ENCODE data around the gene MGMT.

The MGMT gene

DNA sequence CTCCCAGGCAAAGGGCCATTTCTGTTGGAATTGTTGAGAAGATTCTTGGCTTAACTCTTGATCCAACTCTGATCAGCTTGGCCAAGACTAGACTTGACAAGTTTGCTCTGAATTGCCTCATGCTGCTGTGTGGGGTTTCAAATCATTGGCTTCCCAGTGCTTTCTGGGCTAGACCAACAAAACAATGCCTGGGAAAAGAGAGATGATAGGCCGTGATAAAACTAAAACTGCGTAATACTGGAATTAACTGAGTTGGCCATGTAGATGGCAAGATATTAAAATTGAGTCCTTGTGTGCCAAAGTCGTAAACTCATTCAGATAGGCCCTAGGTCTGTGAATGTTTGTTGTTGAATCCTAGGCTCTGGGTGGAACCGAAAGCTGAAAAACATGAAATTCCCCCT lies 222.6 kb downstream of the MGMT start:
- Histone ChIP-seq H3K9ac (ENCODE audit: low read depth in 1 of 2, low read length in 2 of 2) (no peak overlapping the region), H3K9me3 (ENCODE audit: control insufficient read depth in 2 of 2, low read length in 2 of 2) (no peaks in the 10 kb centered on the region), H3K4me1 (ENCODE audit: control insufficient read depth in 2 of 2, insufficient read depth in 2 of 2, low read length in 2 of 2) (no peaks in the 10 kb centered on the region), H3K36me3 (ENCODE audit: control insufficient read depth in 2 of 2, insufficient read depth in 2 of 2, low read length in 2 of 2) (no peaks in the 10 kb centered on the region), H3K27ac (ENCODE audit: low read depth in 2 of 2, low read length in 2 of 2) (no peak overlapping the region), H3K27me3 (ENCODE audit: control insufficient read depth in 2 of 2, insufficient read depth in 2 of 2, low read length in 2 of 2) (no peaks in the 10 kb centered on the region), H3K4me3 (ENCODE audit: low read length in 2 of 2) (no peak overlapping the region)

- Histone ChIP-seq H3K9me3 (ENCODE audit: control insufficient read depth in 2 of 2, low read length in 2 of 2) (no peaks in the 10 kb centered on the region), H3K4me3 (ENCODE audit: low read length in 2 of 2) (no peak overlapping the region), H3K27me3 (ENCODE audit: control insufficient read depth in 2 of 2, insufficient read depth in 2 of 2, low read length in 2 of 2) (no peaks in the 10 kb centered on the region), H3K4me1 (ENCODE audit: control insufficient read depth in 2 of 2, insufficient read depth in 2 of 2, low read length in 2 of 2) (no peaks in the 10 kb centered on the region), H3K36me3 (ENCODE audit: control insufficient read depth in 2 of 2, insufficient read depth in 2 of 2, low read length in 2 of 2) (no peaks in the 10 kb centered on the region), H3K27ac (ENCODE audit: low read depth in 2 of 2, low read length in 2 of 2) (no peak overlapping the region), H3K9ac (ENCODE audit: low read depth in 1 of 2, low read length in 2 of 2) (no peak overlapping the region)
These were observed 223.4 kb downstream of the MGMT start for GRCh38 chr10:129690248-129691070.

DNA sequence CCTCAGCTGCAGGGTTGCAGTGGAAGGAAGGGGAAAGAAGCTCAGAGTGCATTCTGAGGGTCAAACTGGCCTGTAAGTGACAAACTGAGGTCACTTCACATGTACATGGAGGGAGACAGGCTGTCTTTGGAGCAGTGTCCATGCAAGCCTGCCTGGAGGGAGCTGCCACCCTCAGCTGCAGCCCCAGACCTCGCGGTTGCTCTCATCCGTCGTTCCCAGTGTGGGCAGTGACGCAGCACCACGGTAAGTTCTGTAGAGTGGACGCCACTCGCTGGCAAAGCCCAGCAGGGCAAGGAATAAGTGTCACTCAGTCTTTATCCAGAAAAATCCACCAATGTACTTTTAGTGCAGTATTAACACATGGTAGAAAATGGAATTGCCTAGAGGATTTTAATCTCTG lies 225.7 kb downstream of the MGMT start:
- Histone ChIP-seq H3K4me1 (ENCODE audit: control insufficient read depth in 2 of 2, insufficient read depth in 2 of 2, low read length in 2 of 2) (no peaks in the 10 kb centered on the region), H3K9me3 (ENCODE audit: control insufficient read depth in 2 of 2, low read length in 2 of 2) (no peaks in the 10 kb centered on the region), H3K27me3 (ENCODE audit: control insufficient read depth in 2 of 2, insufficient read depth in 2 of 2, low read length in 2 of 2) (no peaks in the 10 kb centered on the region), H3K4me3 (ENCODE audit: low read length in 2 of 2) (no peak overlapping the region), H3K9ac (ENCODE audit: low read depth in 1 of 2, low read length in 2 of 2) (no peak overlapping the region), H3K27ac (ENCODE audit: low read depth in 2 of 2, low read length in 2 of 2) (no peak overlapping the region), H3K36me3 (ENCODE audit: control insufficient read depth in 2 of 2, insufficient read depth in 2 of 2, low read length in 2 of 2) (no peaks in the 10 kb centered on the region)

- H3K27me3 ChIP-seq (ENCODE audit: control insufficient read depth in 2 of 2, insufficient read depth in 2 of 2, low read length in 2 of 2), result no peaks in the 10 kb centered on the region
- H3K36me3 ChIP-seq (ENCODE audit: control insufficient read depth in 2 of 2, insufficient read depth in 2 of 2, low read length in 2 of 2), result no peaks in the 10 kb centered on the region
- H3K4me1 ChIP-seq (ENCODE audit: control insufficient read depth in 2 of 2, insufficient read depth in 2 of 2, low read length in 2 of 2), result no peaks in the 10 kb centered on the region
- no peaks in the 10 kb centered on the region for H3K9me3 ChIP-seq (ENCODE audit: control insufficient read depth in 2 of 2, low read length in 2 of 2)
- H3K9ac ChIP-seq (ENCODE audit: low read depth in 1 of 2, low read length in 2 of 2), result no peak overlapping the region
- H3K27ac ChIP-seq (ENCODE audit: low read depth in 2 of 2, low read length in 2 of 2), result no peak overlapping the region
- no peak overlapping the region for H3K4me3 ChIP-seq (ENCODE audit: low read length in 2 of 2)
These were observed 226.3 kb downstream of the MGMT start for GRCh38 chr10:129693382-129693781.

- Histone ChIP-seq H3K27me3 (ENCODE audit: control insufficient read depth in 2 of 2, insufficient read depth in 2 of 2, low read length in 2 of 2) (no peaks in the 10 kb centered on the region), H3K4me3 (ENCODE audit: low read length in 2 of 2) (no peak overlapping the region), H3K4me1 (ENCODE audit: control insufficient read depth in 2 of 2, insufficient read depth in 2 of 2, low read length in 2 of 2) (no peaks in the 10 kb centered on the region), H3K36me3 (ENCODE audit: control insufficient read depth in 2 of 2, insufficient read depth in 2 of 2, low read length in 2 of 2) (no peaks in the 10 kb centered on the region), H3K27ac (ENCODE audit: low read depth in 2 of 2, low read length in 2 of 2) (no peak overlapping the region), H3K9ac (ENCODE audit: low read depth in 1 of 2, low read length in 2 of 2) (no peak overlapping the region), H3K9me3 (ENCODE audit: control insufficient read depth in 2 of 2, low read length in 2 of 2) (no peaks in the 10 kb centered on the region)
These were observed 227.1 kb downstream of the MGMT start for GRCh38 chr10:129694184-129694583.

GRCh38 chr10:129694691-129695243 lies 227.7 kb downstream of the MGMT start:
- no peak overlapping the region for H3K4me3 ChIP-seq (ENCODE audit: low read length in 2 of 2)
- H3K9ac ChIP-seq (ENCODE audit: low read depth in 1 of 2, low read length in 2 of 2), result no peak overlapping the region
- H3K36me3 ChIP-seq (ENCODE audit: control insufficient read depth in 2 of 2, insufficient read depth in 2 of 2, low read length in 2 of 2), result no peaks in the 10 kb centered on the region
- no peaks in the 10 kb centered on the region for H3K9me3 ChIP-seq (ENCODE audit: control insufficient read depth in 2 of 2, low read length in 2 of 2)
- no peaks in the 10 kb centered on the region for H3K27me3 ChIP-seq (ENCODE audit: control insufficient read depth in 2 of 2, insufficient read depth in 2 of 2, low read length in 2 of 2)
- no peaks in the 10 kb centered on the region for H3K4me1 ChIP-seq (ENCODE audit: control insufficient read depth in 2 of 2, insufficient read depth in 2 of 2, low read length in 2 of 2)
- no peak overlapping the region for H3K27ac ChIP-seq (ENCODE audit: low read depth in 2 of 2, low read length in 2 of 2)

DNA sequence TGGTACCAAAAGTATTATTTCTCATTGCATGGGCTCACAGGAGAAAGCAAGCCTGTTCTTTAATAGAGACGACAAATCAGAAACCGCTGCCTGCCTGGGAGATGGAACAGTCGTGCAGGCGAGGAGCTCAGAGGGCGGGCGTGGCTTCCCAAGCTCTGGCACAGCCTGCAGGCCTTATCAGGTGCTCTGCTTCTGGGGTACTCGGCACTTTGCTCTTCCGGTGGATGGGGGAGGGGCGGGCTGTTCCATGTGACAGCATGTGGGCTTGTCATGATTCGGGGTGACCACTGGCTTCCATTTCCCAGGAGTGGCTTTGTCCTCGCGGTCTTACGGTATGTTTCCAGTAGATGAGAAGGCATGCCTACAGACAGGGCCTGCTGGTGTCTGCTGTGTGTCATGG lies 228.6 kb downstream of the MGMT start:
- Histone ChIP-seq H3K9ac (ENCODE audit: low read depth in 1 of 2, low read length in 2 of 2) (no peak overlapping the region), H3K27ac (ENCODE audit: low read depth in 2 of 2, low read length in 2 of 2) (no peak overlapping the region)

DNA sequence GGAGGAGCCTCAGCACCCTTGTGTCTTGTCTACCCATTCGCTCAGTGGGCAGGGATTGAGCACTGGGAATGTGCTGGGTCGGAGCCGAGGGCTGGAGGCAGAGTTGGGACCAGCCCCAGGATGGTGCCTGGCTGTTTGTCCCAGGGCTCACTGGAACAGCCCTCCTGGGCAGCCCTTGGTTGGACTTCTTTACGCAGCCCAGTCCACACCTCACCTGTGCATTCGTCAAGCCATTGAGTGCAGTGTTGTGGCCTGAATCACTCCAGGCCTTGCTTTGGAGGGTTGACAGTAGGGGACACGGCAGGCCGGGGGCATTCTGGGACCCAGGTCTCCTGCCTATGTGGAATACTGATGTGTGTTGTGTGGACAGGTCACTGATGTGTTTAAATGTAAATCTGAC lies 229.6 kb downstream of the MGMT start:
- Histone ChIP-seq H3K27me3 (ENCODE audit: control insufficient read depth in 2 of 2, insufficient read depth in 2 of 2, low read length in 2 of 2) (no peaks in the 10 kb centered on the region), H3K4me1 (ENCODE audit: control insufficient read depth in 2 of 2, insufficient read depth in 2 of 2, low read length in 2 of 2) (no peaks in the 10 kb centered on the region), H3K27ac (ENCODE audit: low read depth in 2 of 2, low read length in 2 of 2) (no peak overlapping the region), H3K4me3 (ENCODE audit: low read length in 2 of 2) (no peak overlapping the region), H3K9me3 (ENCODE audit: control insufficient read depth in 2 of 2, low read length in 2 of 2) (no peaks in the 10 kb centered on the region), H3K9ac (ENCODE audit: low read depth in 1 of 2, low read length in 2 of 2) (no peak overlapping the region), H3K36me3 (ENCODE audit: control insufficient read depth in 2 of 2, insufficient read depth in 2 of 2, low read length in 2 of 2) (no peaks in the 10 kb centered on the region)

More for the DNA sequence above, 228.6 kb downstream of the MGMT start:
- Histone ChIP-seq H3K27me3 (ENCODE audit: control insufficient read depth in 2 of 2, insufficient read depth in 2 of 2, low read length in 2 of 2) (no peaks in the 10 kb centered on the region), H3K9me3 (ENCODE audit: control insufficient read depth in 2 of 2, low read length in 2 of 2) (no peaks in the 10 kb centered on the region), H3K4me1 (ENCODE audit: control insufficient read depth in 2 of 2, insufficient read depth in 2 of 2, low read length in 2 of 2) (no peaks in the 10 kb centered on the region), H3K4me3 (ENCODE audit: low read length in 2 of 2) (no peak overlapping the region), H3K36me3 (ENCODE audit: control insufficient read depth in 2 of 2, insufficient read depth in 2 of 2, low read length in 2 of 2) (no peaks in the 10 kb centered on the region)

GRCh38 chr10:129697463-129698247 lies 230.6 kb downstream of the MGMT start:
- no peaks in the 10 kb centered on the region for H3K9me3 ChIP-seq (ENCODE audit: control insufficient read depth in 2 of 2, low read length in 2 of 2)
- H3K4me1 ChIP-seq (ENCODE audit: control insufficient read depth in 2 of 2, insufficient read depth in 2 of 2, low read length in 2 of 2), result no peaks in the 10 kb centered on the region
- H3K9ac ChIP-seq (ENCODE audit: low read depth in 1 of 2, low read length in 2 of 2), result no peak overlapping the region
- H3K36me3 ChIP-seq (ENCODE audit: control insufficient read depth in 2 of 2, insufficient read depth in 2 of 2, low read length in 2 of 2), result no peaks in the 10 kb centered on the region
- H3K27ac ChIP-seq (ENCODE audit: low read depth in 2 of 2, low read length in 2 of 2), result no peak overlapping the region
- H3K4me3 ChIP-seq (ENCODE audit: low read length in 2 of 2), result no peak overlapping the region
- H3K27me3 ChIP-seq (ENCODE audit: control insufficient read depth in 2 of 2, insufficient read depth in 2 of 2, low read length in 2 of 2), result no peaks in the 10 kb centered on the region

DNA sequence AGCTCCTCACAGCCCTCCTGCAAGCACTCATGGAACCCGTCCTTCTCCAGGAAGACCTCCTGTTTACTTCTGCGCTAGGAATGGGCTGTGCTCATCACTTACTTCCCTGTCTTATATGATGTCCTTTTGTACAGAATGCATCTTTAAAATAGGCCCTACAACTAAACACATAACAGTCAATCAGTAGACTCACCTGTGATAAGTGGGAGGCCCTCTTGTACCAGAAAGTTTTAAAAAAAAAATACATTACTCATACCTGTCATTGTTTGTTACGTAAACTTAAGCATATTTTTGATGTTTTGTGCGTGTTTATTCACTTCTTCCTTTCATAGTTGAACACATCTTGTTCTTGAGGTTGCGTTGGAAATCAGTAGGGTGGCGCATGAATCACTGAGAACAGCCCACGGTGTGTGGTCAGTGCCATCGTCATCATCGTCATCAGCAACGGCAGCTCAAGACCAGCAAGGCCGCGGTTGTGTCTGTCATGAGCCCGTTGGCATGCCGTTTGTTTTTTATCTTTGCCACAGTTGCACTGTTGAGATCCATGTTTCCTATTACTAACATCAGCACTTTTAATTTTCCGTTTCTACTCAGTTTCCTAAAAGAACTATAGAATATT lies 232.8 kb downstream of the MGMT start:
- Histone ChIP-seq H3K4me3 (ENCODE audit: low read length in 2 of 2) (no peak overlapping the region), H3K9ac (ENCODE audit: low read depth in 1 of 2, low read length in 2 of 2) (no peak overlapping the region), H3K4me1 (ENCODE audit: control insufficient read depth in 2 of 2, insufficient read depth in 2 of 2, low read length in 2 of 2) (no peaks in the 10 kb centered on the region), H3K27me3 (ENCODE audit: control insufficient read depth in 2 of 2, insufficient read depth in 2 of 2, low read length in 2 of 2) (no peaks in the 10 kb centered on the region), H3K36me3 (ENCODE audit: control insufficient read depth in 2 of 2, insufficient read depth in 2 of 2, low read length in 2 of 2) (no peaks in the 10 kb centered on the region), H3K27ac (ENCODE audit: low read depth in 2 of 2, low read length in 2 of 2) (no peak overlapping the region), H3K9me3 (ENCODE audit: control insufficient read depth in 2 of 2, low read length in 2 of 2) (no peaks in the 10 kb centered on the region)

Measured in mucosa of rectum (tissue), 2 donors.